Neural cell (in vitro differentiated cells): Measurements from ENCODE around the gene SIGLEC5. TPM values are rescaled to one million over a fixed set of nuclear protein-coding genes. Genes with fewer than 3 reads are reported as not detected.

Experiments used
- H2AFZ ChIP-seq: fragments of 200-600, 300-800 bp; sonication (generic), shearing (Covaris generic); 2 replicates; pipeline ENCODE4 v1.6.0; 2014; ENCODE audit warnings: low read depth, mild to moderate bottlenecking, antibody characterized with exemption, low read length, moderate library complexity
- H3F3A ChIP-seq: fragments of 200-600 bp; shearing (Covaris generic); 2 replicates; pipeline ENCODE4 v1.6.1; 2016; ENCODE audit warnings: mild to moderate bottlenecking, moderate library complexity, mixed read lengths, antibody characterized with exemption, low read length; ENCODE audit not compliant: insufficient read depth, poor library complexity, severe bottlenecking
- H3K27ac ChIP-seq: fragments of 200-600, 300-800 bp; sonication (generic), shearing (Covaris generic); 2 replicates; pipeline ENCODE4 v1.5.1; 2014; ENCODE audit warnings: mild to moderate bottlenecking, low read length, moderate library complexity
- H3K27me3 ChIP-seq: fragments of 300-800, 200-600 bp; sonication (generic), shearing (Covaris generic); 2 replicates; pipeline ENCODE4 v1.6.0; 2014; ENCODE audit warnings: mild to moderate bottlenecking, low read depth, low read length, moderate library complexity; ENCODE audit not compliant: insufficient read depth
- H3K36me3 ChIP-seq: fragments of 300-800, 200-600 bp; sonication (generic), shearing (Covaris generic); 2 replicates; pipeline ENCODE4 v1.5.1; 2014; ENCODE audit warnings: mild to moderate bottlenecking, antibody characterized with exemption, low read length, moderate library complexity; ENCODE audit not compliant: insufficient read depth
- H3K4me2 ChIP-seq: fragments of 300-800, 200-600 bp; sonication (generic), shearing (Covaris generic); 2 replicates; pipeline ENCODE4 v1.6.0; 2014; ENCODE audit warnings: mild to moderate bottlenecking, low read length
- H3K4me3 ChIP-seq: fragments of 300-800, 200-600 bp; sonication (generic), shearing (Covaris generic); 2 replicates; pipeline ENCODE4 v1.5.1; 2014; ENCODE audit warnings: mild to moderate bottlenecking, low read length, moderate library complexity
- H3K79me2 ChIP-seq: fragments of 200-600 bp; shearing (Covaris generic); replicated peaks from 2 replicates; pipeline ENCODE4 v1.6.0; 2014; ENCODE audit warnings: mild to moderate bottlenecking, low read length, moderate library complexity; ENCODE audit not compliant: insufficient read depth
- H3K9ac ChIP-seq: fragments of 300-800, 200-600 bp; sonication (generic), shearing (Covaris generic); 2 replicates; pipeline ENCODE4 v1.6.1; 2016; ENCODE audit warnings: mild to moderate bottlenecking, low read length, mixed read lengths
- H3K9me2 ChIP-seq: fragments of 200-600 bp; shearing (Covaris generic); 2 replicates; pipeline ENCODE4 v1.6.1; 2016; ENCODE audit warnings: mild to moderate bottlenecking, low read length, mixed read lengths; ENCODE audit not compliant: insufficient read depth
- H3K9me3 ChIP-seq: fragments of 200-600, 300-800 bp; sonication (generic), shearing (Covaris generic); 2 replicates; pipeline ENCODE4 v1.6.1; 2016; ENCODE audit warnings: mild to moderate bottlenecking, mixed run types, low read length, moderate library complexity, mixed read lengths
- H4K20me1 ChIP-seq: fragments of 200-600 bp; shearing (Covaris generic); 2 replicates; pipeline ENCODE4 v1.6.1; 2016; ENCODE audit warnings: mild to moderate bottlenecking, mixed run types; ENCODE audit not compliant: insufficient read depth
- CTCF ChIP-seq: fragments of 450-650 bp; IDR thresholded peaks from 2 replicates; pipeline ENCODE4 v1.5.1; 2014; ENCODE audit warnings: antibody characterized with exemption, mild to moderate bottlenecking, moderate library complexity; ENCODE audit not compliant: poor library complexity, severe bottlenecking
- EP300 ChIP-seq: fragments of 450-650 bp; conservative IDR thresholded peaks from 2 replicates; pipeline ENCODE4 v1.6.1; 2014; ENCODE audit warnings: antibody characterized with exemption, mild to moderate bottlenecking, moderate library complexity; ENCODE audit not compliant: poor library complexity, severe bottlenecking
- EZH2 ChIP-seq: fragments of 200-600, 300-800 bp; shearing (Covaris generic), sonication (generic); IDR thresholded peaks from 2 replicates; pipeline ENCODE4 v1.6.1; 2014; ENCODE audit warnings: antibody characterized with exemption, low read length, borderline replicate concordance, mild to moderate bottlenecking; ENCODE audit not compliant: insufficient read depth, poor library complexity, severe bottlenecking
- MXI1 ChIP-seq: fragments of 450-650 bp; conservative IDR thresholded peaks from 2 replicates; pipeline ENCODE4 v1.6.1; 2014; ENCODE audit warnings: antibody characterized with exemption, mild to moderate bottlenecking; ENCODE audit not compliant: poor library complexity, severe bottlenecking
- POLR2AphosphoS5 ChIP-seq: IDR thresholded peaks from 2 replicates; pipeline ENCODE4 v1.6.1; 2012
- RAD21 ChIP-seq: fragments of 450-650 bp; conservative IDR thresholded peaks from 2 replicates; pipeline ENCODE4 v1.6.1; 2014; ENCODE audit warnings: antibody characterized with exemption, mild to moderate bottlenecking, moderate library complexity
- REST ChIP-seq: IDR thresholded peaks from 2 replicates; pipeline ENCODE4 v1.6.1; 2012; ENCODE audit warnings: borderline replicate concordance
- SMC3 ChIP-seq: fragments of 450-650 bp; conservative IDR thresholded peaks from 2 replicates; pipeline ENCODE4 v1.6.1; 2014; ENCODE audit warnings: antibody characterized with exemption, mild to moderate bottlenecking, moderate library complexity; ENCODE audit not compliant: poor library complexity
- TAF1 ChIP-seq: IDR thresholded peaks from 2 replicates; pipeline ENCODE4 v1.6.1; 2012; ENCODE audit warnings: low read depth
- polyA plus RNA-seq: library from polyadenylated mRNA; depleted of rRNA; stranded (reverse); fragments of >200 nt; gene quantifications from 2 replicates; pipeline ENCODE4 v1.2.3, GENCODE V29; 2014

Gene SIGLEC5
- polyA plus RNA-seq, 1 donor from 2014 or later, result not detected

DNA sequence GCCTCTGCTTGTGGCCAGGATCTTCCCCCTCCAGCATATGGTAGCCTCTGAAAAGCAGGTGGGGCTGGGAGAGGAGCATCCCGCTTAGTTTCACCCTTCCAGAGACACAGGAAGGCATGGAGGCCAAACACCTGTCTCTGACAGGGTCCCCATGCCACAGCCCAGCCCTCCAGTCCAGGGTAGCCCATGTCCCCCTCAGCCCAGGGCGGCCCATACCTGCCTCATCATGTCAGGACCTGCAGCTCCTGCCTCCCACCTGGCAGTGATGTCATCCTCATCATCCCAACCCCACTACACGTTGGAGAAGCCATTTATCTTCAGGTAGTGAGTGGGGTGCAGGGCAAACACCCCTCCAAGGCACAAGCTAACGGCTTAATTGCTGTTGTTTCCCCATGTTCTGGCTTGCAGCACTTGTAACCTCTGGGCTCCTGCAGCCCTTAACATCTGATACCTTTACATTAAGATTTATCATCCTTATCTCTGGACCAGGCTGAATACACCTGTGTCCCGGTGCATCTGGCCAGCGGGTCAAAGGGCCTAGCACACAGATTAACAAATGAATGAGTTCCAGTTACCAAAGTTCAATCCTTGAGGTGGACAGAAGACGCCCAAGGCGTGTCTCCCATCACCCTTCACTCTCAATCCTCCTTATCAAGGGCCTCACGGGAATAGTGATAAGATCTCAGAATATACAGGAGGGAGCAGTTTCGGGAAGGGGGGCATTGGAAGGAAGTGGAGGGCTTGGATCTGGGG, 36.9 kb downstream of the SIGLEC5 start:
- Histone ChIP-seq H3K36me3 (no peaks in the 10 kb centered on the region), H3K9me2 (no peaks in the 10 kb centered on the region), H3F3A (no peaks in the 10 kb centered on the region), H2AFZ (peak overlapping the region; percentile 58), H3K9me3 (no peaks in the 10 kb centered on the region), H3K4me2 (peak overlapping the region; percentile 93), H3K27me3 (no peaks in the 10 kb centered on the region), H3K9ac (peak overlapping the region; percentile 82), H3K27ac (peak overlapping the region; percentile 78), H4K20me1 (no peaks in the 10 kb centered on the region), H3K4me3 (peak overlapping the region; percentile 87), H3K79me2 (peaks cover 2% of the 10 kb centered on the region)
- TF ChIP-seq EZH2 (no peak), REST (no peak), POLR2AphosphoS5 (no peak), RAD21 (no peak), CTCF (no peak), SMC3 (no peak), EP300 (no peak), MXI1 (no peak), TAF1 (no peak)

DNA sequence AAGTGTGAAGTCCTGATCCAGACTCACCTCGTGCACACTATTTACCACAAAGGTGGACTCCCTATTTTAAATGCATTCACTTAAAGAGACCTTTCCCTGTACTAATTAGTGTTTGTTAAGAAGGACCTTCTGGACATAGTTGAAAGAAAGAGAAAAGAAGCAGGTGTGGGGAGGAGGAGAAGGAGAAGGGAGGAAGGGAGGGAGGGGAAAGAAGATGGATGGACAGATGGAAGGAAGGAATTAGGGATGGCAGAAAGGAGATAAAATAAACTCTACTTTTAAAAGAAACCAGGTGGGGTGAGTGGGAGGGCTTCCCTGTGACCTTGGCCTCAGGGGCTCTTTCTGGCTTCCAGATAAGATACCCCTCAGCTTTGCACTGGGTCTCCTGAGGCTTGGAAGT, 37.7 kb downstream of the SIGLEC5 start:
- Histone ChIP-seq H2AFZ (no peak overlapping the region), H3K4me2 (no peak overlapping the region), H3K27me3 (no peaks in the 10 kb centered on the region), H3F3A (no peaks in the 10 kb centered on the region), H3K9me3 (no peaks in the 10 kb centered on the region), H3K9me2 (no peaks in the 10 kb centered on the region), H3K9ac (no peak overlapping the region), H3K79me2 (peaks cover 2% of the 10 kb centered on the region), H4K20me1 (no peaks in the 10 kb centered on the region), H3K4me3 (peak overlapping the region; percentile 87), H3K27ac (no peak overlapping the region), H3K36me3 (peaks cover 7% of the 10 kb centered on the region)
- TF ChIP-seq MXI1 (no peak), REST (no peak)
